ENCODE data around the gene OTOR. TPM values are rescaled to one million over a fixed set of nuclear protein-coding genes. Genes with fewer than 3 reads are reported as not detected.

Gene OTOR
- polyA plus RNA-seq, 3 donors, result 0.09 TPM; not detected in 2

- no peak for DNase-seq
Measured at GRCh38 chr20:16747291-16747811, 807 bp upstream of the OTOR start.

- DNase-seq, result no peak
Measured at GRCh38 chr20:16749573-16749972, 1.4 kb downstream of the OTOR start.

- DNase-seq, result no peak
Measured at GRCh38 chr20:16752082-16752481, 3.9 kb downstream of the OTOR start.

GRCh38 chr20:16752901-16753300 is 4.7 kb downstream of the OTOR start:
- DNase-seq, result no peak

- DNase-seq, result no peak
Measured at GRCh38 chr20:16758454-16759180, 10.5 kb downstream of the OTOR start.

GRCh38 chr20:16759181-16759563 is 11.0 kb downstream of the OTOR start:
- no peak for DNase-seq

- no peak for DNase-seq
Measured at GRCh38 chr20:16760431-16761304, 12.5 kb downstream of the OTOR start.

GRCh38 chr20:16761305-16761829 is 13.2 kb downstream of the OTOR start:
- peak; percentile 74 for DNase-seq

- no peak for DNase-seq
Measured at GRCh38 chr20:16764560-16764959, 16.4 kb downstream of the OTOR start.

- no peak for DNase-seq
Measured at GRCh38 chr20:16771213-16771612, 23.1 kb downstream of the OTOR start.

GRCh38 chr20:16775961-16776360 is 27.8 kb downstream of the OTOR start:
- DNase-seq, result no peak

- no peak for DNase-seq
Measured at GRCh38 chr20:16777126-16777525, 29.0 kb downstream of the OTOR start.

GRCh38 chr20:16778159-16778558 is 30.0 kb downstream of the OTOR start:
- no peak for DNase-seq

GRCh38 chr20:16781496-16781895 is 33.3 kb downstream of the OTOR start:
- no peak for DNase-seq

GRCh38 chr20:16785226-16785625 is 37.1 kb downstream of the OTOR start:
- DNase-seq, result no peak

Other genes with a start within 250 kb of the OTOR start
- gene KIF16B, start 174.9 kb upstream of the OTOR start, polyA plus RNA-seq (ENCODE audit: insufficient read length in 3 of 3), result 10 to 100 TPM; 21.0 to 23.7 (median 21.4) TPM
- gene SNRPB2, start 18.3 kb upstream of the OTOR start, polyA plus RNA-seq (ENCODE audit: insufficient read length in 3 of 3), result 100 to 1,000 TPM; 101 to 113 (median 108) TPM